ENCODE measurements around the gene ARHGEF26. TPM values are rescaled to one million over a fixed set of nuclear protein-coding genes. Genes with fewer than 3 reads are reported as not detected.

ARHGEF26 gene
- total RNA-seq, 1 experiment from 2014 or later = 7.2 TPM

- H3K9ac ChIP-seq (ENCODE audit: low read length) = no peak overlapping the region
- H3K27me3 ChIP-seq (ENCODE audit: insufficient read depth, low read length) = no peaks in the 10 kb centered on the region
- H3K79me2 ChIP-seq (ENCODE audit: insufficient read depth, low read length) = no peaks in the 10 kb centered on the region
- ChIA-PET RAD21 (ENCODE audit: low non-redundant PET in 1 of 2, low total read pairs in 2 of 2, uncharacterized antibody in 2 of 2, unreplicated experiment in 2 of 2) (no interaction called here), CTCF (interaction anchor here (1.2 kb wide), 1 partner anchor 10 kb away, joined by 3 read pairs; no protein-coding TSS in a partner anchor), POLR2A (no interaction called here)
- H3K4me2 ChIP-seq (ENCODE audit: low read length) = no peak overlapping the region
- TF ChIP-seq SIN3A (IDR thresholded peaks at IDR 0.05; ENCODE audit: low read depth) = no peak
- TF ChIP-seq YY1 (IDR thresholded peaks at IDR 0.05; ENCODE audit: extremely low read depth, insufficient replicate concordance, low read depth, low read length) = no peak
- TF ChIP-seq ZFX (IDR thresholded peaks at IDR 0.05) = no peak
- no peak for TF ChIP-seq POLR2A (IDR thresholded peaks at IDR 0.05; ENCODE audit: borderline replicate concordance, extremely low read depth, insufficient read depth, insufficient read length)
- TF ChIP-seq FOSL1 (IDR thresholded peaks at IDR 0.05; ENCODE audit: low read depth) = no peak
- TF ChIP-seq, protein P1, sequence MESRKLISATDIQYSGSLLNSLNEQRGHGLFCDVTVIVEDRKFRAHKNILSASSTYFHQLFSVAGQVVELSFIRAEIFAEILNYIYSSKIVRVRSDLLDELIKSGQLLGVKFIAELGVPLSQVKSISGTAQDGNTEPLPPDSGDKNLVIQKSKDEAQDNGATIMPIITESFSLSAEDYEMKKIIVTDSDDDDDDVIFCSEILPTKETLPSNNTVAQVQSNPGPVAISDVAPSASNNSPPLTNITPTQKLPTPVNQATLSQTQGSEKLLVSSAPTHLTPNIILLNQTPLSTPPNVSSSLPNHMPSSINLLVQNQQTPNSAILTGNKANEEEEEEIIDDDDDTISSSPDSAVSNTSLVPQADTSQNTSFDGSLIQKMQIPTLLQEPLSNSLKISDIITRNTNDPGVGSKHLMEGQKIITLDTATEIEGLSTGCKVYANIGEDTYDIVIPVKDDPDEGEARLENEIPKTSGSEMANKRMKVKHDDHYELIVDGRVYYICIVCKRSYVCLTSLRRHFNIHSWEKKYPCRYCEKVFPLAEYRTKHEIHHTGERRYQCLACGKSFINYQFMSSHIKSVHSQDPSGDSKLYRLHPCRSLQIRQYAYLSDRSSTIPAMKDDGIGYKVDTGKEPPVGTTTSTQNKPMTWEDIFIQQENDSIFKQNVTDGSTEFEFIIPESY (IDR thresholded peaks at IDR 0.05; ENCODE audit: extremely low read depth, insufficient replicate concordance, low read length) = no peak
- TF ChIP-seq CBX3 (IDR thresholded peaks at IDR 0.05; ENCODE audit: low read depth) = no peak
- no peak for TF ChIP-seq ZNF274 (IDR thresholded peaks at IDR 0.05; ENCODE audit: low read depth, low read length)
- no peak for TF ChIP-seq ELF1 (IDR thresholded peaks at IDR 0.05; ENCODE audit: borderline replicate concordance, low read depth)
- no peak for TF ChIP-seq CEBPB (IDR thresholded peaks at IDR 0.05; ENCODE audit: low read depth)
- TF ChIP-seq JUND (IDR thresholded peaks at IDR 0.05) = no peak
- TF ChIP-seq ATF3 (IDR thresholded peaks at IDR 0.05) = no peak
- TF ChIP-seq RAD21 (IDR thresholded peaks at IDR 0.05; ENCODE audit: low read depth) = no peak
- no peak for TF ChIP-seq POLR2AphosphoS5 (IDR thresholded peaks at IDR 0.05; ENCODE audit: low read depth, low read length)
- TF ChIP-seq EGR1 (IDR thresholded peaks at IDR 0.05; ENCODE audit: low read depth) = no peak
- TF ChIP-seq TCF7L2 (IDR thresholded peaks at IDR 0.05; ENCODE audit: borderline replicate concordance, extremely low read depth, insufficient read depth, insufficient read length) = no peak
- ATAC-seq (no peak), DNase-seq (ENCODE audit: low read depth, low spot score) (no peak)
- intact Hi-C loops (cut with micrococcal nuclease) = loop anchor here (10.0 kb wide), 2 partner anchors 260 to 1230 kb away; no protein-coding TSS in a partner anchor
- peaks cover 10 to 23% of the 10 kb centered on the region in 2 experiments; a peak in 3 of 4 replicates for H3K36me3 ChIP-seq (ENCODE audit: control insufficient read depth in 1 of 2, insufficient read depth in 2 of 2, low read length in 2 of 2)
- H4K20me1 ChIP-seq (ENCODE audit: insufficient read depth) = no peaks in the 10 kb centered on the region
- H3K4me1 ChIP-seq (ENCODE audit: control insufficient read depth in 1 of 2, insufficient read depth in 2 of 2, low read length in 2 of 2) = no peaks in the 10 kb centered on the region
- H3K4me3 ChIP-seq (replicated peaks in 1 of 2; ENCODE audit: low read depth in 1 of 2, low read length in 2 of 2) = no peak overlapping the region
- H3K9me2 ChIP-seq (ENCODE audit: insufficient read depth) = no peaks in the 10 kb centered on the region
- no TSS peak for BruUV-seq (replicated peaks)
- no peaks in the 10 kb centered on the region for H3K9me3 ChIP-seq (ENCODE audit: control insufficient read depth in 1 of 2, insufficient read depth in 1 of 2, low read depth in 1 of 2, low read length in 2 of 2)
- no peak overlapping the region for H2AFZ ChIP-seq (ENCODE audit: low read depth, low read length, poor library complexity, severe bottlenecking)
- H3K27ac ChIP-seq (ENCODE audit: low read depth, low read length) = no peak overlapping the region
Observed at GRCh38 chr3:154254527-154254926, 133.3 kb downstream of the ARHGEF26 start.

Data from HCT116 (cell line).